Endothelial cell (in vitro differentiated cells): Measurements from ENCODE around the gene WT1. TPM values are rescaled to one million over a fixed set of nuclear protein-coding genes. Genes with fewer than 3 reads are reported as not detected.

Experiments
- DNase-seq: peaks from one replicate; pipeline ENCODE4 v3.0.0; 2021; ENCODE audit warnings: low spot score
- H3K27ac Mint-ChIP-seq: one replicate; pipeline ENCODE4 v1.8.0; 2021; ENCODE audit warnings: mixed read lengths, inconsistent platforms; ENCODE audit not compliant: unreplicated experiment
- H3K27me3 Mint-ChIP-seq: one replicate; pipeline ENCODE4 v1.8.0; 2021; ENCODE audit warnings: mild to moderate bottlenecking, moderate library complexity, mixed read lengths, inconsistent platforms; ENCODE audit not compliant: unreplicated experiment
- H3K36me3 Mint-ChIP-seq: one replicate; pipeline ENCODE4 v1.8.0; 2021; ENCODE audit warnings: mild to moderate bottlenecking, low read depth, mixed read lengths, inconsistent platforms; ENCODE audit not compliant: unreplicated experiment
- H3K4me1 Mint-ChIP-seq: one replicate; pipeline ENCODE4 v1.8.0; 2021; ENCODE audit warnings: mild to moderate bottlenecking, mixed read lengths, inconsistent platforms; ENCODE audit not compliant: unreplicated experiment
- H3K4me3 Mint-ChIP-seq: one replicate; pipeline ENCODE4 v1.8.0; 2021; ENCODE audit warnings: mild to moderate bottlenecking, mixed read lengths, inconsistent platforms; ENCODE audit not compliant: unreplicated experiment
- H3K9me3 Mint-ChIP-seq: one replicate; pipeline ENCODE4 v1.8.0; 2021; ENCODE audit warnings: mixed read lengths, inconsistent platforms; ENCODE audit not compliant: unreplicated experiment
- total RNA-seq: library from RNA; stranded (reverse); fragmentation: NEBNext Ultra II Directional; extraction: Animal tissue kit (Norgen Biotek cat#: 25700); gene quantifications from one replicate; pipeline ENCODE4 v1.2.1, GENCODE V29; 2021; ENCODE audit not compliant: unreplicated experiment
- TF ChIP-seq, protein P1 (sequence below): fragments of 200-600 bp; sonication (generic); IDR thresholded peaks from one replicate; pipeline ENCODE4 v1.5.0; 2021; ENCODE audit warnings: antibody characterized with exemption; ENCODE audit not compliant: unreplicated experiment

The WT1 gene
- total RNA-seq, 1 donor from 2014 or later: not detected

DNA sequence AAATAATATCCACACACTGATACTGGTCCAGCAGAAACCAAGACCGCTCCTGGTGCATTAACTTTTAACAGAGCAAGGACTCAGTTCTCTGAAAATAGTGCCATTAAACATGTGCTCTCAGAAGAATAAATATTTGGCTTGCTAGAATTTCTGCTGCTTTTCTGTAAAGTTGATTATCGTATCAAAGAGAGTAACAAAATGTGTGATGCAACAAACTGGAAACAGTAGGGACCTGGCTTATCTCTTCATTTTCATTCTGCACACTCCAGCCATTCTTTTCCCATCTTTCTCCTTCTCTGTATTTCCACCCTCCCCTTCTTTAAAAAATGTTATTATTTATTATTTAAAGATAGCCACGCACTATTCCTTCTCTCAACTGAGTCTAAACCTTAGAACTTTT, 43.9 kb downstream of the WT1 start:
- no peaks in the 10 kb centered on the region for H3K9me3 Mint-ChIP-seq
- peaks cover 6% of the 10 kb centered on the region for H3K4me1 Mint-ChIP-seq
- no peaks in the 10 kb centered on the region for H3K36me3 Mint-ChIP-seq
- no peak overlapping the region for H3K27ac Mint-ChIP-seq
- H3K27me3 Mint-ChIP-seq: no peaks in the 10 kb centered on the region
- TF ChIP-seq, protein P1, sequence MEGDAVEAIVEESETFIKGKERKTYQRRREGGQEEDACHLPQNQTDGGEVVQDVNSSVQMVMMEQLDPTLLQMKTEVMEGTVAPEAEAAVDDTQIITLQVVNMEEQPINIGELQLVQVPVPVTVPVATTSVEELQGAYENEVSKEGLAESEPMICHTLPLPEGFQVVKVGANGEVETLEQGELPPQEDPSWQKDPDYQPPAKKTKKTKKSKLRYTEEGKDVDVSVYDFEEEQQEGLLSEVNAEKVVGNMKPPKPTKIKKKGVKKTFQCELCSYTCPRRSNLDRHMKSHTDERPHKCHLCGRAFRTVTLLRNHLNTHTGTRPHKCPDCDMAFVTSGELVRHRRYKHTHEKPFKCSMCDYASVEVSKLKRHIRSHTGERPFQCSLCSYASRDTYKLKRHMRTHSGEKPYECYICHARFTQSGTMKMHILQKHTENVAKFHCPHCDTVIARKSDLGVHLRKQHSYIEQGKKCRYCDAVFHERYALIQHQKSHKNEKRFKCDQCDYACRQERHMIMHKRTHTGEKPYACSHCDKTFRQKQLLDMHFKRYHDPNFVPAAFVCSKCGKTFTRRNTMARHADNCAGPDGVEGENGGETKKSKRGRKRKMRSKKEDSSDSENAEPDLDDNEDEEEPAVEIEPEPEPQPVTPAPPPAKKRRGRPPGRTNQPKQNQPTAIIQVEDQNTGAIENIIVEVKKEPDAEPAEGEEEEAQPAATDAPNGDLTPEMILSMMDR: no peak
- no peak overlapping the region for H3K4me3 Mint-ChIP-seq
- DNase-seq: no peak

DNA sequence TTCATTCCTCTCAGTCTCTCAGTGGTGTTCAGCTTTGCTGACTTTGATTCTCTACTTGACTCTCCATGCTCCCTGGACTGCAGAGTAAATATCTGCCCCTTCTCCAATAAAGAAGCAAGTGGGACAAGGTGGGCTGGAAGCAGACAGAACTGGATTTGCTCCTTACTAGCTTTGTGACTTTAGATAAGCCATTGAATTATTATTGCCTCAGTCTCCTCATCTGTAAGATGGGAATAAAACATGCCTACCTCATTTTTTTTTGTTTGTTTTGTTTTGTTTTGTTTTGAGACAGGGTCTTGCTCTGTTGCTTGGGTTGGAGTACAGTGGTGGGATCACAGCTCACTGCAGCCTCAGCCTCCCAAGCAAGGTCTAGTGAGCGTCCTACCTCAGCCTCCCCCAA, 44.6 kb downstream of the WT1 start:
- TF ChIP-seq, protein P1: no peak
- H3K27ac Mint-ChIP-seq: no peak overlapping the region

DNA sequence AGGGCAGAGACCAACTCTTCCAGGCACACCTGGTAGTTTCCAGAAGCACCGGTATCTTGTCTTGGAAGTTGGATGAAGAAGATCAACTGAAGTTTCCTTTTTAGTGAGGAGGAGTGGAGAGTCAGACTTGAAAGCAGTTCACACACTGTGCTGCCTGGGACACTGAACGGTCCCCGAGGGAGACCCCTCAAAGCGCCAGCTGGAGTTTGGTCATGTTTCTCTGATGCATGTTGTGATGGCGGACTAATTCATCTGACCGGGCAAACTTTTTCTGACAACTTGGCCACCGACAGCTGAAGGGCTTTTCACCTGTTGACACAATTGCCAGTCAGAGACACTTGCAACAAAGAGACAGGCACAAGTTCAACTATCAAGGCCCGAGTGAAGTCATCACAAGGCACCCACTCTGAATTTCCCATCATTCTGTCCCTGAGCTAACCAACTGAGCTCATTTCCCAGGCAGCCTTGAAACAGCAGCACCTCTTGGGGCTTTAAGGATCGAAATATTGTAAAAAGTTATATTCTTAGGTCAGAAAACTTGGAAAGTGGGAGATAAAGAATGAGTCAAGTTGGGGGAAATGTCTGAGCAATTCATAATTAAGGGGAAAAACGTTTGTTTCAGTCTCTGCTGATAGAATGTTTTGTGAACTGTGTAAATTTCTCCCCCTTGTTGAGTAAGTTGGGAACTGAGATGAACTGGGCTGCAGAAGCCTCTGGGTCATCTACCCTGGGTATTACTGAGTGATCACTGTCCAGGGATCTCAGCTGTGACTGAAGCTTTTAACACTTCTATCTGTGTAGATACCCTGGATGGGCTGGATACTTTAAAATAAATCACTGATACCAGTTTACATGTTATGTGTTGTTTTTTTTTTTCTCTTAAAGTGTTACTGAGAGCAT, 46.2 kb downstream of the WT1 start:
- Mint-ChIP-seq H3K27me3 (no peaks in the 10 kb centered on the region), H3K4me3 (no peak overlapping the region), H3K9me3 (no peaks in the 10 kb centered on the region), H3K4me1 (peaks cover 6% of the 10 kb centered on the region), H3K36me3 (no peaks in the 10 kb centered on the region), H3K27ac (no peak overlapping the region)
- TF ChIP-seq, protein P1: no peak
- no peak for DNase-seq

More for the DNA sequence above, 44.6 kb downstream of the WT1 start:
- Mint-ChIP-seq H3K36me3 (no peaks in the 10 kb centered on the region), H3K4me3 (no peak overlapping the region), H3K9me3 (no peaks in the 10 kb centered on the region), H3K27me3 (no peaks in the 10 kb centered on the region), H3K4me1 (peaks cover 6% of the 10 kb centered on the region)
- no peak for DNase-seq

DNA sequence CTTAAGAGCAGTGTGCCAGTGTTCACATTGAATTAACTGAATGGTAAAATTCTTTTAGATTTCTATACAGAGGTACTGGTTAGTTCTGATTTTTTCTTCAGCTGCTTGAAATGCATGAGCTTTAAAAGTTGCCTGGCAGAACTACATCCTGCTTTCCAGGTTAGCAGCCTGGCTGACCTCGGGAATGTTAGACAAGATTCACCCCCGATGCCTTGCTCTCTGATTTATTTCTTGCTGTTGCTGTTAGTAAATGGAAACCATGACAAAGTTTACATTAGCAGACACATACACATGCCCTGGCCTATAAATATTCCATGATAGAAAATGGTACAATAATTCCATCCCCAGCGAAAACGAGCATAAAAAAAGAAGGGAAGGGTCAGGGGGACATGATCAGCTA, 47.0 kb downstream of the WT1 start:
- Mint-ChIP-seq H3K27ac (no peak overlapping the region), H3K4me1 (peaks cover 9% of the 10 kb centered on the region), H3K36me3 (no peaks in the 10 kb centered on the region), H3K27me3 (no peaks in the 10 kb centered on the region), H3K4me3 (no peak overlapping the region), H3K9me3 (no peaks in the 10 kb centered on the region)
- DNase-seq: no peak
- TF ChIP-seq, protein P1: no peak

DNA sequence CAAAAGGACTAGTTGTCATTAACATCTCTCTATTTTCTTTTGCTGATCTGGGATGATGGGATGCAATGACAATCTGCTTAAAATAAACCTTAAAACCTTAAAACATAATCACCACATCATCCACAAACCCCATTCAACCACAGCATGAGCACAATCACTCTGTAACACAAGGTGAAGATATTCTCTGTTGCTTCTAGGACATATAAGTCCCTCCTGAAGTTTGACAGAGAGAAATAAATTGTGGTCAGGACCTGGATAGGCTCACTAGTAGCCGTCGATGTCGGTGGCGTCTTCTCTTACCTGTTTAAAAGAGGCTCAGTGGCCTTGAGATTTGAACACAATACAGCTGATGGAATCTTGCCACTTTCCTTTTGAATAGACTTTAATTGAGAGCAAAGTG, 47.9 kb downstream of the WT1 start:
- Mint-ChIP-seq H3K27me3 (no peaks in the 10 kb centered on the region), H3K4me3 (no peak overlapping the region), H3K4me1 (peaks cover 9% of the 10 kb centered on the region), H3K9me3 (no peaks in the 10 kb centered on the region), H3K36me3 (no peaks in the 10 kb centered on the region), H3K27ac (no peak overlapping the region)
- no peak for DNase-seq
- TF ChIP-seq, protein P1: no peak
